ENCODE results near the gene ELFN1. TPM values are rescaled to one million over a fixed set of nuclear protein-coding genes. Genes with fewer than 3 reads are reported as not detected.

ELFN1 gene
- polyA plus RNA-seq, 1 of the 3 experiments (the other 2 are of a cell fraction): 0.05 TPM

GRCh38 chr7:1738511-1738910 lies 68.4 kb downstream of the ELFN1 start:
- no peaks in the 10 kb centered on the region for H3K79me2 ChIP-seq (ENCODE audit: insufficient read depth)
- ChIA-PET POLR2A (no interaction called here), CTCF (interaction anchor here (0.6 to 1.2 kb wide), 4 partner anchors 17 to 457 kb away, joined by 3 read pairs; no protein-coding TSS in a partner anchor)
- H3K9me2 ChIP-seq: no peaks in the 10 kb centered on the region
- no peaks in the 10 kb centered on the region for H3F3A ChIP-seq (replicated peaks; ENCODE audit: insufficient read depth)
- TF ChIP-seq CTCF (IDR thresholded peaks at IDR 0.05) (no peak), NRF1 (IDR thresholded peaks at IDR 0.05; ENCODE audit: low read depth, low read length) (no peak), REST (IDR thresholded peaks at IDR 0.05; ENCODE audit: low read depth, low read length) (no peak), SIN3A (IDR thresholded peaks at IDR 0.05; ENCODE audit: borderline replicate concordance, low read depth, low read length) (no peak), POLR2AphosphoS5 (IDR thresholded peaks at IDR 0.05; ENCODE audit: low read depth, low read length) (no peak), GATA2 (CRISPR knock-in tag; IDR thresholded peaks at IDR 0.05) (no peak), TEAD4 (IDR thresholded peaks at IDR 0.05; ENCODE audit: borderline replicate concordance, insufficient read depth) (no peak), MAX (IDR thresholded peaks at IDR 0.05; ENCODE audit: low read depth) (no peak), IRF3 (IDR thresholded peaks at IDR 0.05; ENCODE audit: low read depth, low read length) (no peak), GABPA (IDR thresholded peaks at IDR 0.05; ENCODE audit: low read depth) (no peak), FOXJ3 (CRISPR knock-in tag; IDR thresholded peaks at IDR 0.05) (no peak), USF1 (IDR thresholded peaks at IDR 0.05; ENCODE audit: borderline replicate concordance, low read depth) (no peak), PBX3 (IDR thresholded peaks at IDR 0.05) (no peak), JUND (IDR thresholded peaks at IDR 0.05) (no peak), MXI1 (IDR thresholded peaks at IDR 0.05; ENCODE audit: low read depth, low read length) (no peak), TCF12 (IDR thresholded peaks at IDR 0.05) (no peak)
- peaks cover 0 to 39% of the 10 kb centered on the region in 2 experiments; a peak in 1 of 4 replicates for H3K4me1 ChIP-seq (ENCODE audit: control insufficient read depth in 1 of 2, insufficient read depth in 2 of 2, low read depth in 1 of 2, low read length in 1 of 2)
- H3K27ac ChIP-seq (ENCODE audit: low read depth in 2 of 2, low read length in 1 of 2): no peak overlapping the region
- WGBS (ENCODE audit: low lambda C conversion rate): 83% methylated on average over 11 of the region's 11 CpGs
- DNase-seq: no peak
- no peaks in the 10 kb centered on the region for H3K36me3 ChIP-seq (replicated peaks in 1 of 2; ENCODE audit: control insufficient read depth in 1 of 2, insufficient read depth in 2 of 2, low read length in 1 of 2)
- peaks cover 35% of the 10 kb centered on the region for H3K27me3 ChIP-seq (ENCODE audit: insufficient read depth)
- no peaks in the 10 kb centered on the region for H3K9me3 ChIP-seq
- H3K9ac ChIP-seq: no peak overlapping the region
- H2AFZ ChIP-seq (ENCODE audit: low read depth): no peak overlapping the region
- H3K4me3 ChIP-seq (ENCODE audit: low read depth in 2 of 2, low read length in 1 of 2): no peak overlapping the region
- no peak overlapping the region for H3K4me2 ChIP-seq
- no peaks in the 10 kb centered on the region for H4K20me1 ChIP-seq (ENCODE audit: insufficient read depth)
